Left lung (tissue), 10 donors: Measurements from ENCODE around the gene CLVS2. TPM values are rescaled to one million over a fixed set of nuclear protein-coding genes. Genes with fewer than 3 reads are reported as not detected.
A peak's percentile ranks its signal among the peaks of the same experiment; 100 is the strongest.

Experiments used
- ATAC-seq: fragments of 200-7000 bp; cut with Tn5 transposase; one replicate; pipeline ENCODE4 v1.9.1; 2020; ENCODE audit warnings: moderate library complexity
- DNase-seq, 4 donors: peaks; one replicate each; pipeline ENCODE4 v3.0.0-alpha.2; 2013 to 2020
- H3K27ac ChIP-seq, 2 donors: fragments of 200-600 bp; sonication (generic) in 1 of 2; one replicate each; pipeline versions ENCODE4 v1.5.0 to v1.8.0; 2020 to 2021
- H3K27me3 ChIP-seq, 2 donors: fragments of 200-600 bp; sonication (generic) in 1 of 2; one replicate each; pipeline versions ENCODE4 v1.5.0 to v1.8.0; 2020 to 2021
- H3K36me3 ChIP-seq, 2 donors: fragments of 200-600 bp; sonication (generic) in 1 of 2; one replicate each; pipeline versions ENCODE4 v1.5.0 to v1.8.0; 2020 to 2021
- H3K4me1 ChIP-seq, 2 donors: fragments of 200-600 bp; one replicate each; pipeline ENCODE4 v1.8.0; 2021
- H3K4me3 ChIP-seq, 2 donors: fragments of 200-600 bp; sonication (generic) in 1 of 2; one replicate each; pipeline versions ENCODE4 v1.5.0 to v1.8.0; 2020 to 2021; ENCODE audit warnings: mild to moderate bottlenecking in 1 of 2
- H3K9me3 ChIP-seq, 2 donors: fragments of 200-600 bp; sonication (generic) in 1 of 2; one replicate each; pipeline versions ENCODE4 v1.5.0 to v1.8.0; 2020 to 2021
- CTCF ChIP-seq, 2 donors: fragments of 200-600 bp; sonication (generic) in 1 of 2; IDR thresholded peaks; one replicate each; pipeline versions ENCODE4 v1.5.0 to v1.8.0; 2021; ENCODE audit warnings: antibody characterized with exemption in 2 of 2
- intact Hi-C, 2 donors: fragments of 100-400 bp; cut with DNase I; formaldehyde crosslinking; loops; one replicate each; pipeline versions ENCODE4 v1.11.2 to v1.14.2; 2022
- polyA plus RNA-seq, 6 donors: library from polyadenylated mRNA; unstranded; fragments of 120-200 nt; gene quantifications; one replicate each; pipeline ENCODE4 v1.2.1, GENCODE V29; 2013; ENCODE audit not compliant: insufficient read length in 6 of 6
- total RNA-seq, 2 donors: library from RNA; stranded (reverse); fragmentation: NEBNext Ultra II Directional; extraction: Animal tissue kit (Norgen Biotek cat#: 25700); gene quantifications; one replicate each; pipeline ENCODE4 v1.2.1, GENCODE V29; 2021
- donor health status: DM: no; HTN: yes; CAD: no.
- donor health status: DM: no; HTN: no; CAD: no.

The CLVS2 gene
- total and polyA plus RNA-seq, 8 donors, result 0.16 to 0.78 (median 0.24) TPM; not detected in 2

- Histone ChIP-seq H3K4me3 (no peak overlapping the region), H3K9me3 (no peaks in the 10 kb centered on the region), H3K4me1 (no peaks in the 10 kb centered on the region), H3K27me3 (no peaks in the 10 kb centered on the region), H3K27ac (no peak overlapping the region), H3K36me3 (no peaks in the 10 kb centered on the region)
- intact Hi-C loops, result no loop called here
- DNase-seq, result no peak
- TF ChIP-seq CTCF (IDR thresholded peaks at IDR 0.05), result no peak
- no peak for ATAC-seq
Measured at GRCh38 chr6:123116370-123116769, 120.3 kb downstream of the CLVS2 start.

- Histone ChIP-seq H3K27ac (no peak overlapping the region), H3K4me1 (no peaks in the 10 kb centered on the region), H3K9me3 (no peaks in the 10 kb centered on the region), H3K27me3 (no peaks in the 10 kb centered on the region), H3K4me3 (no peak overlapping the region), H3K36me3 (no peaks in the 10 kb centered on the region)
- intact Hi-C loops, result no loop called here
- no peak for DNase-seq
- no peak for TF ChIP-seq CTCF (IDR thresholded peaks at IDR 0.05)
- no peak for ATAC-seq
Measured at GRCh38 chr6:123117145-123117908, 121.3 kb downstream of the CLVS2 start.

GRCh38 chr6:123118811-123119210, 122.8 kb downstream of the CLVS2 start:
- H3K27me3 ChIP-seq, result no peaks in the 10 kb centered on the region
- H3K36me3 ChIP-seq, result no peaks in the 10 kb centered on the region
- DNase-seq (peak in 1 of 4 donors; percentile 2), ATAC-seq (peak; percentile 96)
- no peaks in the 10 kb centered on the region for H3K9me3 ChIP-seq
- H3K27ac ChIP-seq, result no peak overlapping the region
- H3K4me1 ChIP-seq, result no peaks in the 10 kb centered on the region
- intact Hi-C loops, result no loop called here
- H3K4me3 ChIP-seq, result no peak overlapping the region
- TF ChIP-seq CTCF (IDR thresholded peaks at IDR 0.05), result no peak

Other genes with a start within 250 kb of the CLVS2 start
- gene FABP7, start 216.5 kb upstream of the CLVS2 start, total RNA-seq, result not detected
- gene FABP7, start 216.5 kb upstream of the CLVS2 start, polyA plus RNA-seq, result 10 to 100 TPM in 4 of 6 donors, 1 to 10 TPM in 2; 7.1 to 39.3 (median 16.6) TPM
- 10 to 100 TPM; 27.4 to 30.6 TPM for gene SMPDL3A, start 207.0 kb upstream of the CLVS2 start, total RNA-seq
- 10 to 100 TPM; 37.1 to 56.4 (median 43.3) TPM for gene SMPDL3A, start 207.0 kb upstream of the CLVS2 start, polyA plus RNA-seq